MM.1S (cell line): ENCODE results near the gene CPLX1.

Experiments
- DNase-seq: peaks from one replicate; pipeline ENCODE4 v3.0.0-alpha.2; 2015
- H2AFZ ChIP-seq: fragments of 300-600 bp; sonication (generic); 2 replicates; pipeline ENCODE4 v1.6.0; 2016; ENCODE audit warnings: antibody characterized with exemption, low read length
- H3F3A ChIP-seq: fragments of 300-600 bp; sonication (generic); 2 replicates; pipeline ENCODE4 v1.6.1; 2016; ENCODE audit warnings: mild to moderate bottlenecking, antibody characterized with exemption, low read length, moderate library complexity, mixed read lengths; ENCODE audit not compliant: insufficient read depth
- H3K27ac ChIP-seq: fragments of 300-600 bp; sonication (generic); 2 replicates; pipeline ENCODE4 v1.5.1; 2016; ENCODE audit warnings: mild to moderate bottlenecking, low read length
- H3K27me3 ChIP-seq: fragments of 300-600 bp; sonication (generic); replicated peaks from 2 replicates; pipeline ENCODE4 v1.6.0; 2016; ENCODE audit warnings: low read length; ENCODE audit not compliant: insufficient read depth
- H3K36me3 ChIP-seq: fragments of 300-600 bp; sonication (generic); replicated peaks from 2 replicates; pipeline ENCODE4 v1.6.1; 2016; ENCODE audit warnings: mild to moderate bottlenecking, low read length, mixed read lengths; ENCODE audit not compliant: insufficient read depth
- H3K4me1 ChIP-seq: fragments of 300-600 bp; sonication (generic); 2 replicates; pipeline ENCODE4 v1.6.1; 2016; ENCODE audit warnings: low read length, mixed read lengths
- H3K4me2 ChIP-seq: fragments of 300-600 bp; sonication (generic); 2 replicates; pipeline ENCODE4 v1.6.0; 2016; ENCODE audit warnings: low read depth, low read length
- H3K4me3 ChIP-seq: fragments of 300-600 bp; sonication (generic); 2 replicates; pipeline ENCODE4 v1.5.1; 2016; ENCODE audit warnings: low read length, mixed read lengths
- H3K79me2 ChIP-seq: fragments of 300-600 bp; sonication (generic); 2 replicates; pipeline ENCODE4 v1.6.1; 2016; ENCODE audit warnings: mixed run types, low read length, mixed read lengths
- H3K9ac ChIP-seq: fragments of 300-600 bp; sonication (generic); 2 replicates; pipeline ENCODE4 v1.6.1; 2016; ENCODE audit warnings: low read length, mixed read lengths
- H3K9me2 ChIP-seq: fragments of 300-600 bp; sonication (generic); replicated peaks from 2 replicates; pipeline ENCODE4 v1.6.1; 2016; ENCODE audit warnings: mild to moderate bottlenecking, low read length, mixed read lengths; ENCODE audit not compliant: insufficient read depth
- H3K9me3 ChIP-seq: fragments of 300-600 bp; sonication (generic); replicated peaks from 2 replicates; pipeline ENCODE4 v1.6.1; 2016; ENCODE audit warnings: mild to moderate bottlenecking, low read length, mixed read lengths; ENCODE audit not compliant: insufficient read depth
- H4K20me1 ChIP-seq: fragments of 300-600 bp; sonication (generic); 2 replicates; pipeline ENCODE4 v1.6.1; 2016; ENCODE audit warnings: mild to moderate bottlenecking, low read length, moderate library complexity, mixed read lengths; ENCODE audit not compliant: insufficient read depth
- CTCF ChIP-seq: fragments of 300-600 bp; sonication (generic); IDR thresholded peaks from 2 replicates; pipeline ENCODE4 v1.5.1; 2016; ENCODE audit warnings: antibody characterized with exemption, low read length, mixed read lengths
- EZH2 ChIP-seq: fragments of 300-600 bp; sonication (generic); optimal IDR thresholded peaks from 2 replicates; pipeline ENCODE3; 2017; ENCODE audit warnings: low read depth, mild to moderate bottlenecking, antibody characterized with exemption, low read length, mixed read lengths
- EZH2phosphoT487 ChIP-seq: fragments of 300-600 bp; sonication (generic); IDR thresholded peaks from 2 replicates; pipeline ENCODE4 v1.6.1; 2018; ENCODE audit warnings: antibody characterized with exemption, low read length

The CPLX1 gene

GRCh38 chr4:830601-831482 is 4.9 kb upstream of the CPLX1 start:
- DNase-seq: no peak
- H3F3A ChIP-seq: no peaks in the 10 kb centered on the region
- no peaks in the 10 kb centered on the region for H3K4me1 ChIP-seq
- TF ChIP-seq CTCF (no peak), EZH2 (no peak), EZH2phosphoT487 (no peak)
- H3K9ac ChIP-seq: no peak overlapping the region
- no peak overlapping the region for H3K27ac ChIP-seq
- H3K4me2 ChIP-seq: no peak overlapping the region
- H3K9me3 ChIP-seq: no peaks in the 10 kb centered on the region
- H3K79me2 ChIP-seq: no peaks in the 10 kb centered on the region
- no peak overlapping the region for H3K4me3 ChIP-seq
- H4K20me1 ChIP-seq: no peaks in the 10 kb centered on the region
- H2AFZ ChIP-seq: no peak overlapping the region
- H3K9me2 ChIP-seq: no peaks in the 10 kb centered on the region
- H3K27me3 ChIP-seq: no peaks in the 10 kb centered on the region
- H3K36me3 ChIP-seq: no peaks in the 10 kb centered on the region

GRCh38 chr4:829761-830600 is 4.1 kb upstream of the CPLX1 start:
- Histone ChIP-seq H3K36me3 (no peaks in the 10 kb centered on the region), H3K79me2 (no peaks in the 10 kb centered on the region), H3K27me3 (no peaks in the 10 kb centered on the region), H3K9ac (no peak overlapping the region), H3F3A (no peaks in the 10 kb centered on the region), H3K9me2 (no peaks in the 10 kb centered on the region), H2AFZ (no peak overlapping the region), H3K4me2 (no peak overlapping the region), H3K4me3 (no peak overlapping the region), H3K9me3 (no peaks in the 10 kb centered on the region), H3K4me1 (no peaks in the 10 kb centered on the region), H4K20me1 (no peaks in the 10 kb centered on the region), H3K27ac (no peak overlapping the region)
- TF ChIP-seq CTCF (no peak), EZH2phosphoT487 (no peak), EZH2 (no peak)
- DNase-seq: no peak

- H3K9me2 ChIP-seq: no peaks in the 10 kb centered on the region
- H3K4me1 ChIP-seq: no peaks in the 10 kb centered on the region
- H3K9ac ChIP-seq: no peak overlapping the region
- no peaks in the 10 kb centered on the region for H3K79me2 ChIP-seq
- H2AFZ ChIP-seq: no peak overlapping the region
- no peaks in the 10 kb centered on the region for H3F3A ChIP-seq
- DNase-seq: no peak
- no peak overlapping the region for H3K27ac ChIP-seq
- no peaks in the 10 kb centered on the region for H3K27me3 ChIP-seq
- H4K20me1 ChIP-seq: no peaks in the 10 kb centered on the region
- no peaks in the 10 kb centered on the region for H3K36me3 ChIP-seq
- H3K9me3 ChIP-seq: no peaks in the 10 kb centered on the region
- H3K4me3 ChIP-seq: no peak overlapping the region
- no peak overlapping the region for H3K4me2 ChIP-seq
- TF ChIP-seq EZH2 (no peak), EZH2phosphoT487 (no peak), CTCF (no peak)
These were observed 3.4 kb upstream of the CPLX1 start for GRCh38 chr4:829291-829690.
